MG63 (cell line): ENCODE results near the gene BTNL9. TPM values are rescaled to one million over a fixed set of nuclear protein-coding genes. Genes with fewer than 3 reads are reported as not detected.
"Not testable (repeated sequence)": the region's sequence is repeated elsewhere in the genome, so short reads cannot be mapped to it uniquely, and the experiment has no call there.

Source experiments
- DNase-seq: peaks from one replicate; pipeline ENCODE4 v3.0.0-alpha.2; 2020
- H3K27me3 ChIP-seq: fragments of 250-450 bp; sonication (Bioruptor Pico); 2 replicates; pipeline ENCODE4 v1.5.1; 2020; ENCODE audit warnings: mild to moderate bottlenecking, moderate library complexity
- H3K36me3 ChIP-seq: fragments of 250-450 bp; sonication (Bioruptor Pico); 2 replicates; pipeline ENCODE4 v1.5.1; 2020; ENCODE audit warnings: mild to moderate bottlenecking, moderate library complexity
- H3K4me3 ChIP-seq: fragments of 250-450 bp; sonication (Bioruptor Pico); 2 replicates; pipeline ENCODE4 v1.5.1; 2020; ENCODE audit warnings: mild to moderate bottlenecking, moderate library complexity
- H3K9me3 ChIP-seq: fragments of 250-450 bp; sonication (Bioruptor Pico); 2 replicates; pipeline ENCODE4 v1.5.1; 2020; ENCODE audit warnings: mild to moderate bottlenecking, moderate library complexity
- total RNA-seq: library from RNA; depleted of rRNA; stranded (reverse); fragments of >200 nt; shearing (Covaris generic); gene quantifications from 2 replicates; pipeline ENCODE4 v1.2.3, GENCODE V29; 2014; ENCODE audit warnings: low replicate concordance; rRNA removed

Gene BTNL9
- total RNA-seq: 0.76 and 0.99 TPM in 2 replicates

DNA sequence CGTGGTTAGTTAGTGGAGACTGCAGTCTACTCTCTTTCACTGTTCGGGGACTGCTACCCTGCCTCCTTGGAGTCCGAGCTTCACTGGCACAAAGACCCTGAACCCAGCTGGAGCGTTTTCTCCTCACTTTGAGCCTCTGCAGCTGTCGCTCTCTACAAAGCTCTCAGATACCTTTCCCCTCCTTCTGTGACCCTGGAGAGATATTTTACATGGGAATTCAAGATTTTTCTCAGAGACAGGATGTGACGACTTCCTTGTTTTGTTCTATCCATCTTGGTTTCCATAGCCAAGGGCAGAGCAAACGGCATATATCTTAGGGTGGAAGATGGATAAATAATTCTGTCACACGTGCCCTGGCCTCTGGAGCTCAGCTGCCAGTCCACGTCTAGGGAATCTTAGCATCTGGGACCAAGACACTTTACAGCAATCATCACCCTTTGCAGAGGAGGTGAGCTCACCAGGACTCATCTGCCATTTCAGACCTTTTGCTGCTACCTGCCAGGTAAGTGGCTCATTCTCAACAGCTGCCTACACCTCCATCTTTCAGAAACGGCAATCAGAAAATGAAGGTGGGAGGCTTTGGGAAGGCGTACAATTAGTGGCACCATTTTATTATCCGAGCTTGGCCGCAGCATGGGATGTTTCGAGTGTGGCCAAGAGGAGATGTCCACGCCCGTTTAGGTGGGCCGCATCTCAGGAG, at the start of gene BTNL9:
Gene BTNL9 (plus strand): TSS at position 336 of the 700 bp plus-strand sequence. CDS start 5,224 bp downstream, outside the sequence.
- Histone ChIP-seq H3K27me3 (peaks cover 46% of the 10 kb centered on the region), H3K36me3 (no peaks in the 10 kb centered on the region), H3K9me3 (no peaks in the 10 kb centered on the region), H3K4me3 (no peak within 1 kb of the TSS)
- no peak for DNase-seq

DNA sequence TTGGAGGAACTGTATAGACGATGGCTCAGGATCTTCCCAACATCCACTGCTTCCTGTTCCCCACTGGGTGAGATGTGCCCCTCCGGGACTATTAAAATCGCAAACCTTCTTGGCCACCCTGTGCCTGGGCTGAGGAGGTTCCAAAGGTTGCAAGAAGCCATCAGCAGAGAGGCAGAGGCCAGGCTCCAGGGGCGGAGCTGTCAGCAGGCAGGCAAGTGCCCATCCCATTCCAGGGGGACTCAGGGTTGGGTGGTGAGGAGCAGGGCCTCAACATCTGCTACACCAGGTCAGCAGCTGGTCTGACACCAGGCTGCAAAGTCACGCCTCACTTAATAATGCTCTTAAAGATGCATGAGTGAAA, 49.2 kb upstream of the BTNL9 start:
- peaks cover 27% of the 10 kb centered on the region for H3K27me3 ChIP-seq

DNA sequence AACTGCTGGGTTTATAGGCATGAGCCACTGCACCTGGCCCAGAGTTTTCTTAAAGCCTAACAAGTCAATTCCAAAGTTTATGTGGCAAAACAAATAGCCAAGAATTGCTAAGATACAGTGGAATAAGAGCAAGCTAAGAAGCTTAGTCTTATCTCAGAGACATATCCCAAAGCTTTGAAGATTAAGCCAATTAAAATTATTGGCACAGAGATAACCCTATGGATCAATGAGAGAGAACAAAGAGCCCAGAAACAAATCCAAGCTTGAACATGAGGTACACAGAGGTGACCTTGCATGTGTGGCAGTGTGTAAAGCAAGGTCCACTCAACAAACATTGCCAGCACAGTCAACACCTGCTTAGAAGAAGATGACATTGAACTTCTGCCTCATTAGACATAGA, 38.1 kb upstream of the BTNL9 start:
- peaks cover 13% of the 10 kb centered on the region for H3K27me3 ChIP-seq
- no peaks in the 10 kb centered on the region for H3K36me3 ChIP-seq
- no peak overlapping the region for H3K4me3 ChIP-seq
- no peak for DNase-seq
- H3K9me3 ChIP-seq: no peaks in the 10 kb centered on the region

More for the DNA sequence above, 49.2 kb upstream of the BTNL9 start:
- Histone ChIP-seq H3K9me3 (no peaks in the 10 kb centered on the region; the same call in 1 of the 2 replicates), H3K36me3 (no peaks in the 10 kb centered on the region), H3K4me3 (no peak overlapping the region)
- no peak for DNase-seq

DNA sequence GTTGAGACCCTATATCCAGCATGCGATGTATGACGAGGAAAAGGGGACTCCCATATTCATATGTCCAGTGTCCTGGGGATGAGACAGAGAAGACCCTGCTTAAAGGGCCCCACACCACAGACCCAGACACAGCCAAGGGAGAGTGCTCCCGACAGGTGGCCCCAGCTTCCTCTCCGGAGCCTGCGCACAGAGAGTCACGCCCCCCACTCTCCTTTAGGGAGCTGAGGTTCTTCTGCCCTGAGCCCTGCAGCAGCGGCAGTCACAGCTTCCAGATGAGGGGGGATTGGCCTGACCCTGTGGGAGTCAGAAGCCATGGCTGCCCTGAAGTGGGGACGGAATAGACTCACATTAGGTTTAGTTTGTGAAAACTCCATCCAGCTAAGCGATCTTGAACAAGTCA, 34.3 kb upstream of the BTNL9 start:
- Histone ChIP-seq H3K36me3 (no peaks in the 10 kb centered on the region), H3K27me3 (peaks cover 32% of the 10 kb centered on the region), H3K4me3 (no peak overlapping the region), H3K9me3 (0 out of 2 replicates have a peak, but pooled peaks cover 2% of the 10 kb centered on the region)
- DNase-seq: no peak

DNA sequence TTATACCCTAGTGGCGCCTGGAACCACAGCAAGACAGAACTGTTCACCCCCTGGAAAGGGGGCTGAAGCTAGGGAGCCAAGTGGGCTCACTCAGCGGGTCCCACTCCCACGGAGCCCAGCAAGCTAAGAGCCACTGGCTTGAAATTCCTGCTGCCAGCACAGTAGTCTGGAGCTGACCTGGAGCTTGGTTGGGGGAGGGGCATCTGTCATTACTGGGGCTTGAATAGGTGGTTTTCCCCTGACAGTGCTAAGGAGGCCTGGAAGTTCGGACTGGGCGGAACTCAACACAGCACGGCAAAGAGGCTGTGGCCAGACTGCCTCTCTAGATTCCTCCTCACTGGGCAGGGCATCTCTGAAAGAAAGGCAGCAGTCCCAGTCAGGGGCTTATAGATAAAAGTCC, 31.9 kb upstream of the BTNL9 start:
- peaks cover 38% of the 10 kb centered on the region for H3K27me3 ChIP-seq
- no peak for DNase-seq
- no peaks in the 10 kb centered on the region for H3K36me3 ChIP-seq
- 0 out of 2 replicates have a peak, but pooled peaks cover 2% of the 10 kb centered on the region for H3K9me3 ChIP-seq
- no peak overlapping the region for H3K4me3 ChIP-seq

DNA sequence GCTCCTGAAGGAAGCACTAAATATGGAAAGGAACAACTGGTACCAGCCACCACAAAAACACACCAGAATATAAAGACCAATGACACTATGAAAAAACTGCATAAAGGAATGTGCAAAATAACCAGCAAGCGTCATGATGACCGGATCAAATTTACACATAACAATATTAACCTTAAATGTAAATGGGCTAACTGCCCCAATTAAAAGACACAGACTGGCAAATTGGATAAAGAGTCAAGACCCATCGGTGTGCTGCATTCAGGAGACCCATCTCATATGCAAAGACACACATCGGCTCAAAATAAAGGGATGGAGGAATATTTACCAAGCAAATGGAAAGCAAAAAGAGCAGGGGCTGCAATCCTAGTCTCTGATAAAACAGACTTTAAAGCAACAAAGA, 30.0 kb upstream of the BTNL9 start:
- not testable (repeated sequence) for H3K4me3 ChIP-seq, H3K9me3 ChIP-seq, DNase-seq, H3K36me3 ChIP-seq
- H3K27me3 ChIP-seq: peaks cover 35% of the 10 kb centered on the region

DNA sequence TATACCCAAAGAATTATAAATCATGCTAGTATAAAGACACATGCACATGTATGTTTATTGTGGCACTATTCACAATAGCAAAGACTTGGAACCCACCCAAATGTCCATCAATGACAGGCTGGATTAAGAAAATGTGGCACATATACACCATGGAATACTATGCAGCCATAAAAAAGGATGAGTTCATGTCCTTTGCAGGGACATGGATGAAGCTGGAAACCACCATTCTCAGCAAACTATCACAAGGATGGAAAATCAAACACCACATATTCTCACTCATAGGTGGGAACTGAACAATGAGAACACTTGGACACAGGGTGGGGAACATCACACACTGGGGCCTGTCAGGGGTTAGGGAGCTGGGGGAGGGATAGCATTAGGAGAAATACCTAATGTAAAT, 25.4 kb upstream of the BTNL9 start:
- not testable (repeated sequence) for H3K36me3 ChIP-seq, H3K4me3 ChIP-seq, H3K9me3 ChIP-seq, DNase-seq
- peaks cover 21% of the 10 kb centered on the region for H3K27me3 ChIP-seq

DNA sequence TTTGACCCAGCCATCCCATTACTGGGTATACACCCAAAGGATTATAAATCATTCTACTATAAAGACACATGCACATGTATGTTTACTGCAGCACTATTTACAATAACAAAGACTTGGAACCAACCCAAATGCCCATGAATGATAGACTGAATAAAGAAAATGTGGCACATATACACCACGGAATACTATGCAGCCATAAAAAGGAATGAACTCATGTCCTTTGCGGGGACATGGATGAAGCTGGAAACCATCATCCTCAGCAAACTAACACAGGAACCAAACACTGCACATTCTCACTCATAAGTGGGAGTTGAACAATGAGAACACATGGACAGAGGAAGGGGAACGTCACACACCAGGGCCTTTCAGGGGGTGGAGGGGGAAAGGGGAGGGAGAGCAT, 22.6 kb upstream of the BTNL9 start:
- not testable (repeated sequence) for H3K9me3 ChIP-seq, H3K4me3 ChIP-seq, H3K36me3 ChIP-seq, H3K27me3 ChIP-seq, DNase-seq

DNA sequence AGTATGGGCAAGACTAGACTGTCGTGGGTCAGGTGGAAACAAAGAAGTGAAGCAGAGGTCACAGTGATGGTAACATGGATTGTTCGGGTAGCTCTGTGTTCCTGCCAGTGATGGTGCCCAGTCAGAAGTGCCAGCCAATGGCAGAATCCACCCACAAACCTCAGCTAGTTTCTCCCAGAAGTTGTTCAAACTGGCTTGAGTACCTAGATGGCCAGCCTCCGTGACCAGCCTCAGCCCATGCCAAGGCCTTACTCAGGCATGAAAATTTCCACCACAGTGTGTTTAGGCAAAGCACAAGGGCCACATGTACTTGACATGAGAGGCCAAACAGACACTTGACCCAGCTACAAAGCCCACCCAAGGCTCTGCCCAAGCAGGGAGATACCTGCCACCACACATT, 19.4 kb upstream of the BTNL9 start:
- Histone ChIP-seq H3K9me3 (peaks cover 13% of the 10 kb centered on the region), H3K4me3 (no peak overlapping the region), H3K27me3 (peaks cover 7% of the 10 kb centered on the region; the same call in 1 of the 2 replicates), H3K36me3 (no peaks in the 10 kb centered on the region)
- DNase-seq: no peak

DNA sequence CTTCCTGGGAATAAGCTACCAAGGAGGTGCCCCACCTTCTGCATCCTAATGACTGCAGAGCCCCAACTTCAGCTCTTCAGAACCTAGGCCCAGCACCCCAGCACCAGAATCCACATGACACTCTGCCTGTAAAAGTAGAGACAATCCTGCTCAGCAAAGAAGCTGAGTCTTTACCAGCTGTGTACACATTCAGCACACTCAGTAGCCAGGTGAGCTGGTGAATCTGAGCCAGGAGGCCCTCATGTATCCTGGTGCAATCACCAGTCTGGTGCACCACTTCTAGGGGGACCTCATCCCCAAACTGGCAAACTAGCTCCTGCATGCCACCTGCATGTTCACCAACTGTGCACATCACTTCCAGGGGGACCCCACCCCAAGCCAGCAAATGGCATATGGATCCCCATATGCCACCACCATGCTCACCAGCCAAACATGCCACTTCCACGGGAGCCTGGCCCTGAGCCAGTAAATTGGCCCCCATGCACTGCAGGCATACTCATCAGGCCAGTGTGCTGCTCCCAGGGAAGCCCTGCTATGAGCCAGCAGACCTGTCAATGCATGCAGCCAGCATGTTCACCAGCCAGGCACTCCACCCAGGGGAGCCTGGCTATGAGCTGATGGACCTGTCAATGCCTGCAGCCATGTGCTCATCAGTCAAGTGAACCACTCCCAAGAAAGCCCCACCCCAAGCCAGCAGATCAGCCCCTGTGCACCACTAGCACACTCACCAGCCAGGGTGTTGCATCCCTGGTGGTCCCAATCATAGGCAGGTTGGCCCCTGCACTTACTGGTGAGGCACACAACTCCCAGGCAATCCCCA, 15.6 kb upstream of the BTNL9 start:
- no peak for DNase-seq
- H3K27me3 ChIP-seq: peaks cover 8% of the 10 kb centered on the region
- H3K4me3 ChIP-seq: no peak overlapping the region
- peaks cover 13% of the 10 kb centered on the region for H3K9me3 ChIP-seq
- no peaks in the 10 kb centered on the region for H3K36me3 ChIP-seq

DNA sequence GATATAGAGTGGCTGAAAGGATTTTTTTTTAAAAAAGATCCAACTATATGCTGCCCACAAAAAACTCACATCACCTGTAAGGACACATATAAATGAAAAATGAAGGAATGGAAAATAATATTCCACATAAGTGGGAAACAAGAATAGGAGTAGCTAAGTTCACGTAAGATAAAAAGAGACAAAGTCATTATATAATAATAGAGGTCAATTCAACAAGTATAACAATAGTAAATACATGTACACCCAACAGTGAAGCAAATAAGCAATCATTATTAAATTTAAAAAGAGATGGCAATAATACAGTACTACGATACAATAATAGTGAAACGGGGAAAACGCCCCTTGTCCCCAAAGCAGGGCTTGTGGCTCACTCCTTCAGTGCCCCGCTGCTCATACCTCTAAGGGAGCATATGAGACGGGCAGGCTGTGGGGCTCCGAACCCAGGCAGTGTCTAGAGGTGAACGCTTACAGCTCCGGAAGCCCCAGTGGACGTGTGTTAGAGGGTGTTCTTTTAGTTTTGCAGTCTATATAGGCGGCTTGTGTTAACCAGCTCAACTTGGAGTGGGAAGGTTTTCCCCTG, 12.5 kb upstream of the BTNL9 start:
- peaks cover 8% of the 10 kb centered on the region for H3K27me3 ChIP-seq
- H3K4me3 ChIP-seq: no peak overlapping the region
- H3K36me3 ChIP-seq: no peaks in the 10 kb centered on the region
- no peak for DNase-seq
- peaks cover 4% of the 10 kb centered on the region; the same call in 1 of the 2 replicates for H3K9me3 ChIP-seq

DNA sequence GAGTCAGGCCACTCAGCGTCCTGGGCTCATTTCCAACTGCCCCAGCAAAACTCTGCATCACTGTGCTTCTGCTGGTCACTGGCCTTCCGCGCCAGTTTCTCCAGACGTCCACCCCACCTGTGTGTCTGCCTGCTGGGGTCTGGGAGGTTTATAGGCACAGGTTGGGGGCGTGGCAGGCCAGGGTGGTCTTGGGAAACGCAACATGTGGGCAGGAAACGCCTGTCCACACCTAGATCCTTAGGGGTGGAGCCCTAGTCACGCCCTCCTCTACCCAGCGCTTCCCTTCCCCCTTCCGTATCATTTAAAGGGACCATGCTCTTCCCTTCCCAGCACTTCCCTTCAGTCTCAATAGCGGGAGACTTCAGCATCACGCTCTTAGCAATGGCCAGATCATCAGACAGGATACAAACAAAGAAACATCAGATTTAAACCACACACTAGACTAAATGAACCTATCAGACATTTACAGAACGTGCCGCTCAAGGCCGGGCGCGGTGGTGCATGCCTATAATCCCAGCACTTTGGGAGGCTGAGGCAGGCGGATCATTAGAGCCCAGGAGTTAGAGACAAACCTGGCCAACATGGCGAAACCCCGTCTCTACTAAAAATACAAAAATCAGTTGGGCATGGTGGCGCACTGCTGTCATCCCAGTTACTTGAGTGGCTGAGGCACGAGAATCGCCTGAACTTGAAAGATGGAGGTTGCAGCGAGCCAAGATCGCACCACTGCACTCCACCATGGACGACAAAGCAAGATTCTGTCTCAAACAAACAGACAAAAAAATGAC, 11.8 kb upstream of the BTNL9 start:
- no peak overlapping the region for H3K4me3 ChIP-seq
- DNase-seq: no peak
- no peaks in the 10 kb centered on the region for H3K36me3 ChIP-seq
- peaks cover 8% of the 10 kb centered on the region for H3K27me3 ChIP-seq
- peaks cover 3% of the 10 kb centered on the region; the same call in 1 of the 2 replicates for H3K9me3 ChIP-seq

DNA sequence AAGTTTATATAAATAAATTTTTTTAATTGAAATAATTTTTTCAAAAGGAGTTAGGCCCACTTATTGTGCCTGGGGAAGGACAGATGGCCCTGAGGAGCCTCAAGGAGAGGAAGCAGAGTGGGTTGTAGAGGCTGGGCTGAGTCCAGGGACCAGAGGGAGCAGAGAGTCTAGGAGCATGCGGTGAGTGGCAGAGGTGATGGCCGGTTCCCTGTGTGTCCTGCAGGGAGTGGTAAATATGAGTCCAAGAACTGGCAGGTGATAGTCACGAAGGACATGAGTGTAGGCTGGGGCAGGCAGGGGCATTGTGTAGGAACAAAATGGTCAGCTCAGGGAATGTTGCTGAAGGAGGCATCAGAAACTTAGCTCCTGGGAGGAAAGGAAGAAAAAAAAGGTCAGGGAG, 8.3 kb upstream of the BTNL9 start:
- peaks cover 8% of the 10 kb centered on the region; the same call in 1 of the 2 replicates for H3K27me3 ChIP-seq
- no peak for DNase-seq
- H3K36me3 ChIP-seq: no peaks in the 10 kb centered on the region
- peaks cover 3% of the 10 kb centered on the region; the same call in 1 of the 2 replicates for H3K9me3 ChIP-seq
- no peak overlapping the region for H3K4me3 ChIP-seq

DNA sequence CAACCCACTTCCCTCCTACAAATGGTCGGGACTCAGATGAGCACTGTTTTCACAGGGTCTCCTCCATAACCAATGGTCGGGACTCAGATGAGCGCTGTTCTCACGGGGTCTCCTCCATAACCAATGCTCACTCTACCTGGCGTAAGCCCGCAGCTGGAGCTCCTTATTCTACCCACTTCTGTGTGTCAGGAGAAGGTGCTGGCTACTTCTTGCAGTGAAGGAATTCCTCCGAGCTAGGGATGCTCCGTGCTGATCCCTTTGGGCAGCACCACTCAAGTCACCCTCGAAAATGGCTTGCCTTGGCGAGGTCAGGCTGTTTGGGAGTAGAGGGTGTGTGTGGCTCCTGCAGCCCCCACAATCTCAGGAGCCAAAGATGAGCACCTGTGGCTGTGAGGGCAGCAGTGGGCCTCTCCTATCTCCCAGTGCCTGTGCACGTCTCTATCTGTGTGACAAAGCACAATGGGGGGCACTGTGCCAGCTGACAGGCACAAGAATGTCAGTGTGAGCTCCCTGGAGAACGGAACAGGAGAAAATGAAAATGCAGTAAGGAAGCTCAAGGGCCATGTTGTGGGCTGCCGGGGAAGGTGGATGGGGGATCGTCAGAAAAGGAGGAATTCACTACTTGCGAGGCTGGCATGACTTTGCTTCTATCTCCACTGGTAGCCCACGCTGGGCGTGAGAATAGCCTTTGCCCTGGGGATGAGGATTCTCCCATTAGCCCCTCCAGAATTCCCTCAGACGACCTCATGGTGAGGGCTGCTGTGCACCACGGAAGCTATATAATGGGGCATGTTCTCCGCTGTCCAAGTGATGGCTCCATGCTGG, 3.9 kb upstream of the BTNL9 start:
- H3K27me3 ChIP-seq: peaks cover 19% of the 10 kb centered on the region
- no peak for DNase-seq
- H3K4me3 ChIP-seq: no peak overlapping the region
- peaks cover 3% of the 10 kb centered on the region; the same call in 1 of the 2 replicates for H3K9me3 ChIP-seq
- no peaks in the 10 kb centered on the region for H3K36me3 ChIP-seq

DNA sequence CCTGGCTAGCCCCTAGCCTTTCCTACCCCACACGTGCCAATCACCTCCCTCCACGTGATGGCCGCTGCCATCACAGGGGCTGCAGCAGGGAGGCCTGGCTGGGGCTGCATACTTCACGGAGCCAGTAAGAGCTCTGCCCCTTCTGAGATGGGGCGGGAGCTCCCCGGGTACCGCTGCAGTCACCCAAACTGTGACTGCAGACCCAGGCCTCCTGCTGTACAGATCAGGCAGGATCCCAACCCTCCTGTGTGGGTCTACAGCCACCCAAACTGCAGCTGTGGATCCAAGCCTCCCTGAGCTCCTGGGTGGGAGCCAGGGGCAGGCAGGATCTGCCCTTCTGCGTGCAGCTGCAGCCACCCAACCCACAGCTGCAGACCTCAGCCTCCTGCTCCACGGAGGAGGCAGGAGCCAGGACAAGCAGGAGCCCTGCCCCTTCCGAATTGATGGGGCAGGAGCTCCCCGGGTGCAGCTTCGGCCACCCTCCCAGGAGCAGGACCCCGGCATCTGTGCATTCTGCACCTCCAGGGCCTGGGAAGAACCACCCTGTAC, 3.2 kb upstream of the BTNL9 start:
- Histone ChIP-seq H3K36me3 (no peaks in the 10 kb centered on the region), H3K9me3 (peaks cover 3% of the 10 kb centered on the region; the same call in 1 of the 2 replicates), H3K4me3 (no peak overlapping the region), H3K27me3 (peaks cover 26% of the 10 kb centered on the region)
- no peak for DNase-seq
